K562 (cell line): Measurements from ENCODE around the gene TREH. TPM values are rescaled to one million over a fixed set of nuclear protein-coding genes. Genes with fewer than 3 reads are reported as not detected.

Experiments
- ESRRA ChIP-seq: fragments of 450-650 bp; IDR thresholded peaks from 2 replicates; pipeline ENCODE4 v1.6.1; 2014; ENCODE audit warnings: low read depth, mild to moderate bottlenecking, moderate library complexity, borderline replicate concordance
- ETV1 ChIP-seq: fragments of 450-650 bp; conservative IDR thresholded peaks from 2 replicates; pipeline ENCODE4 v1.6.1; 2016; ENCODE audit warnings: missing genetic modification characterization, control low read depth, low read depth, missing compliant biosample characterization
- MTA3 ChIP-seq: fragments of 450-650 bp; formaldehyde crosslinking; IDR thresholded peaks from 2 replicates; pipeline ENCODE4 v1.6.1; 2017; ENCODE audit warnings: mild to moderate bottlenecking, borderline replicate concordance
- NR2F6 ChIP-seq: fragments of 450-650 bp; formaldehyde crosslinking; IDR thresholded peaks from 2 replicates; pipeline ENCODE4 v1.4.0; 2020; ENCODE audit warnings: mild to moderate bottlenecking
- RB1 ChIP-seq: fragments of 450-650 bp; IDR thresholded peaks from 2 replicates; pipeline ENCODE4 v1.6.1; 2017; ENCODE audit warnings: low read depth, mild to moderate bottlenecking
- RFX5 ChIP-seq: IDR thresholded peaks from 2 replicates; pipeline ENCODE4 v1.6.1; 2011; ENCODE audit warnings: low read depth, mild to moderate bottlenecking, improper control_type of control experiment, low read length
- SMARCC2 ChIP-seq: fragments of 450-650 bp; IDR thresholded peaks from 2 replicates; pipeline ENCODE4 v1.6.1; 2017; ENCODE audit warnings: antibody characterized with exemption, moderate library complexity, mild to moderate bottlenecking, low read depth
- SNRNP70 ChIP-seq: fragments of 200-400 bp; formaldehyde crosslinking; optimal IDR thresholded peaks from 2 replicates; pipeline ENCODE3; 2017; ENCODE audit warnings: low read depth, low read length
- SREBF2 ChIP-seq: sonication (generic); formaldehyde crosslinking; IDR thresholded peaks from 2 replicates; pipeline ENCODE4 v1.4.0; 2020; ENCODE audit warnings: mild to moderate bottlenecking, missing genetic modification reagents
- SRSF1 ChIP-seq: fragments of 200-400 bp; formaldehyde crosslinking; IDR thresholded peaks from 2 replicates; pipeline ENCODE4 v1.6.1; 2017; ENCODE audit warnings: mild to moderate bottlenecking, low read depth, low read length, moderate library complexity
- STAT5A ChIP-seq: IDR thresholded peaks from 2 replicates; pipeline ENCODE4 v1.6.1; 2012; ENCODE audit warnings: low read length, inconsistent platforms, borderline replicate concordance
- TEAD1 ChIP-seq, 2 experiments: fragments of 450-650 bp in 1 of 2; sonication (generic) in 1 of 2; formaldehyde crosslinking; IDR thresholded peaks; 2 replicates each; pipeline versions ENCODE4 v1.4.0 to v1.8.0; 2020 to 2022; ENCODE audit warnings: mild to moderate bottlenecking in 2 of 2, missing genetic modification reagents in 1 of 2
- ZNF282 ChIP-seq: sonication (generic); formaldehyde crosslinking; IDR thresholded peaks from 2 replicates; pipeline ENCODE4 v1.8.1; 2023; ENCODE audit warnings: missing genetic modification reagents
- ZNF507 ChIP-seq: conservative IDR thresholded peaks from 2 replicates; pipeline ENCODE4 v1.6.1; 2017; ENCODE audit warnings: missing genetic modification characterization, missing compliant biosample characterization
- ZNF561 ChIP-seq: fragments of 450-650 bp; formaldehyde crosslinking; conservative IDR thresholded peaks from 2 replicates; pipeline ENCODE4 v1.4.0; 2020; ENCODE audit warnings: mild to moderate bottlenecking, moderate library complexity
- polyA plus RNA-seq, 8 experiments: library from polyadenylated mRNA; depleted of rRNA in 4 of 8; stranded (reverse) in 5 of 8; unstranded in 3 of 8; fragments of >200 nt; fragmentation: Nextera tagmentation in 2 of 8; fragmentation: Illumina TruSeq in 1 of 8; extraction: Ambion mirVana in 2 of 8; extraction: Trizol in 1 of 8; gene quantifications; 2 replicates each; pipeline versions ENCODE4 v1.2.1 to v1.2.3, GENCODE V29; 2011 to 2014; ENCODE audit warnings: inconsistent platforms in 1 of 8, missing spikeins in 1 of 8
- total RNA-seq, 7 experiments: library from RNA; depleted of rRNA in 6 of 7; stranded (reverse); fragments of >200 nt in 6 of 7; fragmentation: Illumina TruSeq in 2 of 7; extraction: Trizol in 2 of 7; gene quantifications; 2 replicates each; pipeline versions ENCODE4 v1.2.1 to v1.2.3, GENCODE V29; 2011 to 2021; ENCODE audit warnings: low replicate concordance in 1 of 7
- TF ChIP-seq, protein P1 (sequence below): fragments of 450-650 bp; formaldehyde crosslinking; IDR thresholded peaks from 2 replicates; pipeline ENCODE4 v1.4.0; 2022; ENCODE audit warnings: mild to moderate bottlenecking, moderate library complexity
- TF ChIP-seq, protein P2 (sequence below): sonication (generic); formaldehyde crosslinking; IDR thresholded peaks from 2 replicates; pipeline ENCODE4 v1.5.0; 2020; ENCODE audit warnings: missing genetic modification reagents
- TF ChIP-seq, protein P3 (sequence below): fragments of 450-650 bp; formaldehyde crosslinking; IDR thresholded peaks from 2 replicates; pipeline ENCODE4 v1.4.0; 2020; ENCODE audit warnings: mild to moderate bottlenecking
- TF ChIP-seq, protein P4 (sequence below): fragments of 450-650 bp; IDR thresholded peaks from 2 replicates; pipeline ENCODE4 v1.6.1; 2017; ENCODE audit warnings: antibody characterized with exemption, mild to moderate bottlenecking
- TF ChIP-seq, protein P5 (sequence below): fragments of 200-800 bp; sonication (Bioruptor generic); IDR thresholded peaks from 2 replicates; pipeline ENCODE4 v1.6.1; 2017; ENCODE audit warnings: missing genetic modification characterization, missing compliant biosample characterization

The TREH gene
- total and polyA plus RNA-seq, 9 of the 15 experiments (the other 6 are each of a cell fraction or from before 2014, with no cell fraction given), result 0.09 to 0.20 (median 0.11) TPM; not detected in 6

DNA sequence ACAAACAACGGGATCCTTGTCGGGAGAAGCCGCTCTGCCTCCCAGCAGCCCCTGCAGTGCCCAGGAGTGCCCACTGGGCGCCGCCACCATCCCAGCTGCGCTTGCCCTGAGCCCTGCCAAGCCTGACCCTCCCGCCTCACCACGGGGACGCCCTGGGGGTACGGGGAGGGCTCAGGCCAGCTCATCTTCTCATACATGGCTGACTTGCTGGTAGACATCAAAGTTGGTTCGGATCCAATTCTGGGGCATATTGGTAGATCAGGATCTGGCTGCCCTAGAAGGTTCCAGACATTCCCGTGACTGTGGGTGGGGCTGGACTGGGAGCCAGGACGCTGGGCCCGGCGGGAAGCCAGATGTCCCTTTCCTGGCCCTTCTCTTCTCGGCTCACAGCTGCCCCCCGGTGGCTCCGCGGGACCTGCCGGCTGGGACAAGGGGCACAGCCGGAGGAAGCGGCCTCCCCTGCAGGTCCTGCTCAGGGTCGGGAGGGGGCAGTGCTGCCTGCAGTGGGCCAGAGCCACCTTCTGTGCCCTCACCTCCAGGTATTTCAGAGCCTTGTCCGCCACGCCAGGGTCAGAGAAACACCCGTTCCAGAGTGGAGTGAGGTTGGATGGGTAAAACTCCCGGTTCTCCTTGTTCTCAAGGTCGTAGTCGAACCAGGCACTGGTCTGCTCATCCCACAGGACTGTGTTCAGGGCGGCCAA lies 10.6 kb upstream of the TREH start (continued):
- TF ChIP-seq RFX5, result no peak
- no peak for TF ChIP-seq ZNF561 (CRISPR knock-in tag)
- no peak for TF ChIP-seq TEAD1 (CRISPR knock-in tag; IDR thresholded peaks at IDR 0.05)
- TF ChIP-seq RB1, result peak; percentile 93
- TF ChIP-seq SREBF2 (CRISPR knock-in tag), result no peak
- TF ChIP-seq, protein P1, sequence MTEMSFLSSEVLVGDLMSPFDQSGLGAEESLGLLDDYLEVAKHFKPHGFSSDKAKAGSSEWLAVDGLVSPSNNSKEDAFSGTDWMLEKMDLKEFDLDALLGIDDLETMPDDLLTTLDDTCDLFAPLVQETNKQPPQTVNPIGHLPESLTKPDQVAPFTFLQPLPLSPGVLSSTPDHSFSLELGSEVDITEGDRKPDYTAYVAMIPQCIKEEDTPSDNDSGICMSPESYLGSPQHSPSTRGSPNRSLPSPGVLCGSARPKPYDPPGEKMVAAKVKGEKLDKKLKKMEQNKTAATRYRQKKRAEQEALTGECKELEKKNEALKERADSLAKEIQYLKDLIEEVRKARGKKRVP, result no peak
- TF ChIP-seq, protein P2, sequence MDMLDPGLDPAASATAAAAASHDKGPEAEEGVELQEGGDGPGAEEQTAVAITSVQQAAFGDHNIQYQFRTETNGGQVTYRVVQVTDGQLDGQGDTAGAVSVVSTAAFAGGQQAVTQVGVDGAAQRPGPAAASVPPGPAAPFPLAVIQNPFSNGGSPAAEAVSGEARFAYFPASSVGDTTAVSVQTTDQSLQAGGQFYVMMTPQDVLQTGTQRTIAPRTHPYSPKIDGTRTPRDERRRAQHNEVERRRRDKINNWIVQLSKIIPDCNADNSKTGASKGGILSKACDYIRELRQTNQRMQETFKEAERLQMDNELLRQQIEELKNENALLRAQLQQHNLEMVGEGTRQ (CRISPR knock-in tag), result no peak
- TF ChIP-seq STAT5A, result no peak
- TF ChIP-seq, protein P3, sequence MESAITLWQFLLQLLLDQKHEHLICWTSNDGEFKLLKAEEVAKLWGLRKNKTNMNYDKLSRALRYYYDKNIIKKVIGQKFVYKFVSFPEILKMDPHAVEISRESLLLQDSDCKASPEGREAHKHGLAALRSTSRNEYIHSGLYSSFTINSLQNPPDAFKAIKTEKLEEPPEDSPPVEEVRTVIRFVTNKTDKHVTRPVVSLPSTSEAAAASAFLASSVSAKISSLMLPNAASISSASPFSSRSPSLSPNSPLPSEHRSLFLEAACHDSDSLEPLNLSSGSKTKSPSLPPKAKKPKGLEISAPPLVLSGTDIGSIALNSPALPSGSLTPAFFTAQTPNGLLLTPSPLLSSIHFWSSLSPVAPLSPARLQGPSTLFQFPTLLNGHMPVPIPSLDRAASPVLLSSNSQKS (CRISPR knock-in tag), result no peak
- no peak for TF ChIP-seq SMARCC2
- TF ChIP-seq, protein P4, sequence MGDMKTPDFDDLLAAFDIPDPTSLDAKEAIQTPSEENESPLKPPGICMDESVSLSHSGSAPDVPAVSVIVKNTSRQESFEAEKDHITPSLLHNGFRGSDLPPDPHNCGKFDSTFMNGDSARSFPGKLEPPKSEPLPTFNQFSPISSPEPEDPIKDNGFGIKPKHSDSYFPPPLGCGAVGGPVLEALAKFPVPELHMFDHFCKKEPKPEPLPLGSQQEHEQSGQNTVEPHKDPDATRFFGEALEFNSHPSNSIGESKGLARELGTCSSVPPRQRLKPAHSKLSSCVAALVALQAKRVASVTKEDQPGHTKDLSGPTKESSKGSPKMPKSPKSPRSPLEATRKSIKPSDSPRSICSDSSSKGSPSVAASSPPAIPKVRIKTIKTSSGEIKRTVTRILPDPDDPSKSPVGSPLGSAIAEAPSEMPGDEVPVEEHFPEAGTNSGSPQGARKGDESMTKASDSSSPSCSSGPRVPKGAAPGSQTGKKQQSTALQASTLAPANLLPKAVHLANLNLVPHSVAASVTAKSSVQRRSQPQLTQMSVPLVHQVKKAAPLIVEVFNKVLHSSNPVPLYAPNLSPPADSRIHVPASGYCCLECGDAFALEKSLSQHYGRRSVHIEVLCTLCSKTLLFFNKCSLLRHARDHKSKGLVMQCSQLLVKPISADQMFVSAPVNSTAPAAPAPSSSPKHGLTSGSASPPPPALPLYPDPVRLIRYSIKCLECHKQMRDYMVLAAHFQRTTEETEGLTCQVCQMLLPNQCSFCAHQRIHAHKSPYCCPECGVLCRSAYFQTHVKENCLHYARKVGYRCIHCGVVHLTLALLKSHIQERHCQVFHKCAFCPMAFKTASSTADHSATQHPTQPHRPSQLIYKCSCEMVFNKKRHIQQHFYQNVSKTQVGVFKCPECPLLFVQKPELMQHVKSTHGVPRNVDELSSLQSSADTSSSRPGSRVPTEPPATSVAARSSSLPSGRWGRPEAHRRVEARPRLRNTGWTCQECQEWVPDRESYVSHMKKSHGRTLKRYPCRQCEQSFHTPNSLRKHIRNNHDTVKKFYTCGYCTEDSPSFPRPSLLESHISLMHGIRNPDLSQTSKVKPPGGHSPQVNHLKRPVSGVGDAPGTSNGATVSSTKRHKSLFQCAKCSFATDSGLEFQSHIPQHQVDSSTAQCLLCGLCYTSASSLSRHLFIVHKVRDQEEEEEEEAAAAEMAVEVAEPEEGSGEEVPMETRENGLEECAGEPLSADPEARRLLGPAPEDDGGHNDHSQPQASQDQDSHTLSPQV, result peak; percentile 75
- TF ChIP-seq, protein P5, sequence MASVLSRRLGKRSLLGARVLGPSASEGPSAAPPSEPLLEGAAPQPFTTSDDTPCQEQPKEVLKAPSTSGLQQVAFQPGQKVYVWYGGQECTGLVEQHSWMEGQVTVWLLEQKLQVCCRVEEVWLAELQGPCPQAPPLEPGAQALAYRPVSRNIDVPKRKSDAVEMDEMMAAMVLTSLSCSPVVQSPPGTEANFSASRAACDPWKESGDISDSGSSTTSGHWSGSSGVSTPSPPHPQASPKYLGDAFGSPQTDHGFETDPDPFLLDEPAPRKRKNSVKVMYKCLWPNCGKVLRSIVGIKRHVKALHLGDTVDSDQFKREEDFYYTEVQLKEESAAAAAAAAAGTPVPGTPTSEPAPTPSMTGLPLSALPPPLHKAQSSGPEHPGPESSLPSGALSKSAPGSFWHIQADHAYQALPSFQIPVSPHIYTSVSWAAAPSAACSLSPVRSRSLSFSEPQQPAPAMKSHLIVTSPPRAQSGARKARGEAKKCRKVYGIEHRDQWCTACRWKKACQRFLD (CRISPR knock-in tag), result no peak
- no peak for TF ChIP-seq SRSF1
- TF ChIP-seq NR2F6 (CRISPR knock-in tag), result no peak
- peak; percentile 72; the same call in 1 of the 2 replicates for TF ChIP-seq MTA3
- no peak for TF ChIP-seq ZNF282 (CRISPR knock-in tag)
- TF ChIP-seq ZNF507 (tag), result no peak
- peak; percentile 44; the same call in 1 of the 2 replicates for TF ChIP-seq ESRRA
- peak; percentile 41; the same call in 1 of the 2 replicates for TF ChIP-seq ETV1 (tag)
- no peak for TF ChIP-seq SNRNP70
